Measurements from ENCODE around the gene EPS15. TPM values are rescaled to one million over a fixed set of nuclear protein-coding genes. Genes with fewer than 3 reads are reported as not detected.

EPS15 gene
- total RNA-seq, 1 donor from 2014 or later = 88.5 TPM

DNA sequence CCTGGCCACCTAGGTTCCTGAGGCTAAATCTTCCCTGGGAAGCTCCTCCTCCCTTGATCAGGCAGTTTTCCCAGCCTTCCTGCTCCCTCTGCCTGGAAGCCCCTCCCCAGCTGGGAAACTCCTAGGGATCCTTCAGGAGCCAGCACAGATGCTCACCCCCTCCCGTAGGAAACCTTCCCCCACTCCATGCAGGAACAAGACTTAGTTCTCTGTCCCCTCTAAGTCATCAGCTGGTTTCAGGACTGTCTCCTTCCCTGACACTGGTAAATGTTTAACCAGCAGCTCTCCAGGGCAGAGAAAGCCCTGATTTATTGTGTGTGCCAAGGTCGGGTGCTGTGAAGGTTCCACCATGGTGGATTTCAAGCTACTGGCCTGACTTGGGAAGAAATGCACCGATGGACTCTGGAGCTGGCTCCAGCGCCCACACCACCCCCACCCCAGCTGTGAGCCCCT, 213.7 kb downstream of the EPS15 start:
- TF ChIP-seq, protein P1, sequence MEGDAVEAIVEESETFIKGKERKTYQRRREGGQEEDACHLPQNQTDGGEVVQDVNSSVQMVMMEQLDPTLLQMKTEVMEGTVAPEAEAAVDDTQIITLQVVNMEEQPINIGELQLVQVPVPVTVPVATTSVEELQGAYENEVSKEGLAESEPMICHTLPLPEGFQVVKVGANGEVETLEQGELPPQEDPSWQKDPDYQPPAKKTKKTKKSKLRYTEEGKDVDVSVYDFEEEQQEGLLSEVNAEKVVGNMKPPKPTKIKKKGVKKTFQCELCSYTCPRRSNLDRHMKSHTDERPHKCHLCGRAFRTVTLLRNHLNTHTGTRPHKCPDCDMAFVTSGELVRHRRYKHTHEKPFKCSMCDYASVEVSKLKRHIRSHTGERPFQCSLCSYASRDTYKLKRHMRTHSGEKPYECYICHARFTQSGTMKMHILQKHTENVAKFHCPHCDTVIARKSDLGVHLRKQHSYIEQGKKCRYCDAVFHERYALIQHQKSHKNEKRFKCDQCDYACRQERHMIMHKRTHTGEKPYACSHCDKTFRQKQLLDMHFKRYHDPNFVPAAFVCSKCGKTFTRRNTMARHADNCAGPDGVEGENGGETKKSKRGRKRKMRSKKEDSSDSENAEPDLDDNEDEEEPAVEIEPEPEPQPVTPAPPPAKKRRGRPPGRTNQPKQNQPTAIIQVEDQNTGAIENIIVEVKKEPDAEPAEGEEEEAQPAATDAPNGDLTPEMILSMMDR (IDR thresholded peaks at IDR 0.05) = no peak
- Histone ChIP-seq H3K4me3 (no peak overlapping the region), H3K27ac (no peak overlapping the region), H3K36me3 (no peaks in the 10 kb centered on the region), H3K27me3 (no peaks in the 10 kb centered on the region), H3K9me3 (no peaks in the 10 kb centered on the region), H3K4me1 (no peaks in the 10 kb centered on the region)
- DNase-seq (peak; percentile 31), ATAC-seq (no peak)
- intact Hi-C loops (cut with DNase I) = no loop called here

DNA sequence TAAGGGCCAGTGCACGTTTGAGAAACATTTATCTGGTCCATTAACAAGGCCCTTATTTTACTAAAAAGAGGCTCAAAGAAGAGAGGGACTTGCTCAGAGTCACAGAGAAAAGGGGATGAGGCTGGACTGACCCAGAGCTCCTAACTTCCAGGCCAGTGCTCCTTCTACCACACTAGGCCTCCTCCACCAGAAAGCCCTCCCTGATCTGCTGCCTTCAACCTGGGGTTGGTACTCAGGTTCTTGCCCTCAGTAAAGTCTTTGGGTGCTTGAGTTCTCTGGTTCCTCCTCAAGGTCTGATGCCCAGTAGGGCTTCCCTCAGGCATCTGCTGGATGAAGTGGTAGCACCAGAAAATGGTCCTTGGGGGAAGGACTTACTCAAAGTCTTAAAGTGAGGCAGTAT, 214.7 kb downstream of the EPS15 start:
- H3K4me3 ChIP-seq = no peak overlapping the region
- ATAC-seq = no peak
- H3K27me3 ChIP-seq = no peaks in the 10 kb centered on the region
- intact Hi-C loops (cut with DNase I) = no loop called here
- no peaks in the 10 kb centered on the region for H3K4me1 ChIP-seq
- no peaks in the 10 kb centered on the region for H3K9me3 ChIP-seq
- H3K36me3 ChIP-seq = no peaks in the 10 kb centered on the region
- TF ChIP-seq, protein P1 (IDR thresholded peaks at IDR 0.05) = no peak
- no peak overlapping the region for H3K27ac ChIP-seq
- no peak for DNase-seq

Other genes starting within 250 kb of the EPS15 start
- 42.1 TPM for gene TTC39A, start 188.7 kb downstream of the EPS15 start, total RNA-seq
- 72.7 TPM for gene OSBPL9, start 97.8 kb upstream of the EPS15 start, total RNA-seq